NT2/D1 (cell line): ENCODE data around the gene SPACDR.
"Not testable (repeated sequence)": the region's sequence is repeated elsewhere in the genome, so short reads cannot be mapped to it uniquely, and the experiment has no call there.

ENCODE experiments used
- YY1 ChIP-seq: IDR thresholded peaks from 2 replicates; pipeline ENCODE4 v1.6.1; 2011; ENCODE audit not compliant: insufficient read length, insufficient read depth
- ZNF274 ChIP-seq: IDR thresholded peaks from 2 replicates; pipeline ENCODE4 v1.6.1; 2011; ENCODE audit warnings: mild to moderate bottlenecking, low read depth, low read length

DNA sequence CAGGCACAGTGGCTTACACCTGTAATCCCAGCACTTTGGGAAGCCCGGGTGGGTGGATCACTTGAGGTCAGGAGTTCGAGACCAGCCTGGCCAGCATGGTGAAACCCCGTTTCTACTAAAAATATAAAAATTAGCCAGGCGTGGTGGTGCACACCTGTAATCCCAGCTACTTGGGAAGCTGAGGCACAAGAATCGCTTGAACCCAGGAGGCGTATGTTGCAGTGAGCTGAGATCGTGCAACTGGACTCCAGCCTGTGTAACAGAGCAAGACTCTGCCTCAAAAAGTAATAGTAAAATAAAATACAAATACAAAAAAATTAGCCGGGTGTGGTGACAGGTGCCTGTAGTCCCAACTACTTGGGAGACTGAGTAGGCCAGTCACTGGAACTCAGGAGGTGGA is 25.3 kb downstream of the SPACDR start:
- TF ChIP-seq ZNF274, YY1: not testable (repeated sequence)
